K562 (cell line): ENCODE results near the gene TBC1D1. TPM values are rescaled to one million over a fixed set of nuclear protein-coding genes. Genes with fewer than 3 reads are reported as not detected.
A peak's percentile ranks its signal among the peaks of the same experiment; 100 is the strongest.

ENCODE experiments used
- EZH2 ChIP-seq: IDR thresholded peaks from 2 replicates; pipeline ENCODE4 v1.6.1; 2012; ENCODE audit warnings: low read depth, mild to moderate bottlenecking, inconsistent platforms, low read length, borderline replicate concordance
- FOXJ3 ChIP-seq: sonication (generic); formaldehyde crosslinking; IDR thresholded peaks from 2 replicates; pipeline ENCODE4 v1.4.0; 2020; ENCODE audit warnings: mild to moderate bottlenecking, missing genetic modification reagents
- GABPB1 ChIP-seq: sonication (generic); formaldehyde crosslinking; IDR thresholded peaks from 2 replicates; pipeline ENCODE4 v1.8.0; 2022; ENCODE audit warnings: mild to moderate bottlenecking, missing genetic modification reagents
- IRF2 ChIP-seq: sonication (generic); formaldehyde crosslinking; IDR thresholded peaks from 2 replicates; pipeline ENCODE4 v1.8.1; 2022; ENCODE audit warnings: mild to moderate bottlenecking, missing genetic modification reagents
- MCM5 ChIP-seq: fragments of 450-650 bp; IDR thresholded peaks from 2 replicates; pipeline ENCODE4 v1.6.1; 2016; ENCODE audit warnings: low read depth
- RAD51 ChIP-seq: fragments of 450-650 bp; IDR thresholded peaks from 2 replicates; pipeline ENCODE4 v1.7.1; 2016; ENCODE audit warnings: low read depth, mild to moderate bottlenecking, borderline replicate concordance
- RHOXF2B ChIP-seq: fragments of 250-450 bp; sonication (Bioruptor Pico); conservative IDR thresholded peaks from 2 replicates; pipeline ENCODE4 v1.5.1; 2021
- SMAD4 ChIP-seq: fragments of 250-450 bp; sonication (Bioruptor Pico); conservative IDR thresholded peaks from 2 replicates; pipeline ENCODE4 v1.8.0; 2021; ENCODE audit warnings: inconsistent platforms, mild to moderate bottlenecking, moderate library complexity
- SP1 ChIP-seq: sonication (generic); formaldehyde crosslinking; IDR thresholded peaks from 2 replicates; pipeline ENCODE4 v1.8.1; 2022; ENCODE audit warnings: mild to moderate bottlenecking, missing genetic modification reagents
- TARDBP ChIP-seq: fragments of 450-650 bp; IDR thresholded peaks from 2 replicates; pipeline ENCODE4 v1.6.1; 2016
- THRAP3 ChIP-seq: fragments of 450-650 bp; IDR thresholded peaks from 2 replicates; pipeline ENCODE4 v1.6.1; 2016; ENCODE audit warnings: mild to moderate bottlenecking, inconsistent platforms, borderline replicate concordance
- U2AF2 ChIP-seq: fragments of 200-400 bp; formaldehyde crosslinking; optimal IDR thresholded peaks from 2 replicates; pipeline ENCODE3; 2017; ENCODE audit warnings: low read depth, mild to moderate bottlenecking, low read length
- XRCC4 ChIP-seq: IDR thresholded peaks from one replicate; pipeline ENCODE4 v1.6.1; 2011; ENCODE audit not compliant: insufficient read depth, insufficient read length; ENCODE audit errors: extremely low read depth
- ZNF197 ChIP-seq: fragments of 200-800 bp; sonication (Bioruptor generic); IDR thresholded peaks from 2 replicates; pipeline ENCODE4 v1.6.1; 2016; ENCODE audit warnings: low read depth, missing genetic modification characterization, missing compliant biosample characterization
- ZNF778 ChIP-seq: fragments of 450-650 bp; formaldehyde crosslinking; IDR thresholded peaks from 2 replicates; pipeline ENCODE4 v1.4.0; 2020; ENCODE audit warnings: mild to moderate bottlenecking, moderate library complexity
- polyA plus RNA-seq, 8 experiments: library from polyadenylated mRNA; depleted of rRNA in 4 of 8; stranded (reverse) in 5 of 8; unstranded in 3 of 8; fragments of >200 nt; fragmentation: Nextera tagmentation in 2 of 8; fragmentation: Illumina TruSeq in 1 of 8; extraction: Ambion mirVana in 2 of 8; extraction: Trizol in 1 of 8; gene quantifications; 2 replicates each; pipeline versions ENCODE4 v1.2.1 to v1.2.3, GENCODE V29; 2011 to 2014; ENCODE audit warnings: inconsistent platforms in 1 of 8, missing spikeins in 1 of 8
- total RNA-seq, 7 experiments: library from RNA; depleted of rRNA in 6 of 7; stranded (reverse); fragments of >200 nt in 6 of 7; fragmentation: Illumina TruSeq in 2 of 7; extraction: Trizol in 2 of 7; gene quantifications; 2 replicates each; pipeline versions ENCODE4 v1.2.1 to v1.2.3, GENCODE V29; 2011 to 2021; ENCODE audit warnings: low replicate concordance in 1 of 7
- TF ChIP-seq, protein P1 (sequence below): fragments of 200-400 bp; formaldehyde crosslinking; IDR thresholded peaks from 2 replicates; pipeline ENCODE4 v1.6.1; 2017; ENCODE audit warnings: mild to moderate bottlenecking, low read depth, low read length, moderate library complexity
- TF ChIP-seq, protein P2 (sequence below), 2 experiments: fragments of 450-650 bp; formaldehyde crosslinking in 1 of 2; IDR thresholded peaks; 2 replicates each; pipeline versions ENCODE4 v1.4.0 to v1.6.1; 2014 to 2020; ENCODE audit warnings: mild to moderate bottlenecking in 2 of 2, borderline replicate concordance in 1 of 2, low read depth in 1 of 2
- TF ChIP-seq, protein P3 (sequence below): fragments of 450-650 bp; IDR thresholded peaks from 2 replicates; pipeline ENCODE4 v1.6.1; 2016; ENCODE audit warnings: low read depth, mild to moderate bottlenecking, moderate library complexity

Gene TBC1D1
- total and polyA plus RNA-seq, 9 of the 15 experiments (the other 6 are each of a cell fraction or from before 2014, with no cell fraction given): 0.59 to 14.2 (median 8.8) TPM

GRCh38 chr4:38177641-38178391 lies 286.9 kb downstream of the TBC1D1 start (continued):
- TF ChIP-seq RAD51 (no peak), SP1 (CRISPR knock-in tag) (no peak), SMAD4 (CRISPR knock-in tag) (peak; percentile 66), THRAP3 (no peak), XRCC4 (no peak), RHOXF2B (CRISPR knock-in tag) (no peak), TARDBP (no peak), IRF2 (no peak), EZH2 (no peak), U2AF2 (no peak), MCM5 (no peak), GABPB1 (CRISPR knock-in tag) (no peak), ZNF197 (CRISPR knock-in tag) (no peak), FOXJ3 (CRISPR knock-in tag) (no peak), ZNF778 (CRISPR knock-in tag) (no peak)
- TF ChIP-seq, protein P1, sequence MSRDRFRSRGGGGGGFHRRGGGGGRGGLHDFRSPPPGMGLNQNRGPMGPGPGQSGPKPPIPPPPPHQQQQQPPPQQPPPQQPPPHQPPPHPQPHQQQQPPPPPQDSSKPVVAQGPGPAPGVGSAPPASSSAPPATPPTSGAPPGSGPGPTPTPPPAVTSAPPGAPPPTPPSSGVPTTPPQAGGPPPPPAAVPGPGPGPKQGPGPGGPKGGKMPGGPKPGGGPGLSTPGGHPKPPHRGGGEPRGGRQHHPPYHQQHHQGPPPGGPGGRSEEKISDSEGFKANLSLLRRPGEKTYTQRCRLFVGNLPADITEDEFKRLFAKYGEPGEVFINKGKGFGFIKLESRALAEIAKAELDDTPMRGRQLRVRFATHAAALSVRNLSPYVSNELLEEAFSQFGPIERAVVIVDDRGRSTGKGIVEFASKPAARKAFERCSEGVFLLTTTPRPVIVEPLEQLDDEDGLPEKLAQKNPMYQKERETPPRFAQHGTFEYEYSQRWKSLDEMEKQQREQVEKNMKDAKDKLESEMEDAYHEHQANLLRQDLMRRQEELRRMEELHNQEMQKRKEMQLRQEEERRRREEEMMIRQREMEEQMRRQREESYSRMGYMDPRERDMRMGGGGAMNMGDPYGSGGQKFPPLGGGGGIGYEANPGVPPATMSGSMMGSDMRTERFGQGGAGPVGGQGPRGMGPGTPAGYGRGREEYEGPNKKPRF: no peak
- TF ChIP-seq, protein P2, sequence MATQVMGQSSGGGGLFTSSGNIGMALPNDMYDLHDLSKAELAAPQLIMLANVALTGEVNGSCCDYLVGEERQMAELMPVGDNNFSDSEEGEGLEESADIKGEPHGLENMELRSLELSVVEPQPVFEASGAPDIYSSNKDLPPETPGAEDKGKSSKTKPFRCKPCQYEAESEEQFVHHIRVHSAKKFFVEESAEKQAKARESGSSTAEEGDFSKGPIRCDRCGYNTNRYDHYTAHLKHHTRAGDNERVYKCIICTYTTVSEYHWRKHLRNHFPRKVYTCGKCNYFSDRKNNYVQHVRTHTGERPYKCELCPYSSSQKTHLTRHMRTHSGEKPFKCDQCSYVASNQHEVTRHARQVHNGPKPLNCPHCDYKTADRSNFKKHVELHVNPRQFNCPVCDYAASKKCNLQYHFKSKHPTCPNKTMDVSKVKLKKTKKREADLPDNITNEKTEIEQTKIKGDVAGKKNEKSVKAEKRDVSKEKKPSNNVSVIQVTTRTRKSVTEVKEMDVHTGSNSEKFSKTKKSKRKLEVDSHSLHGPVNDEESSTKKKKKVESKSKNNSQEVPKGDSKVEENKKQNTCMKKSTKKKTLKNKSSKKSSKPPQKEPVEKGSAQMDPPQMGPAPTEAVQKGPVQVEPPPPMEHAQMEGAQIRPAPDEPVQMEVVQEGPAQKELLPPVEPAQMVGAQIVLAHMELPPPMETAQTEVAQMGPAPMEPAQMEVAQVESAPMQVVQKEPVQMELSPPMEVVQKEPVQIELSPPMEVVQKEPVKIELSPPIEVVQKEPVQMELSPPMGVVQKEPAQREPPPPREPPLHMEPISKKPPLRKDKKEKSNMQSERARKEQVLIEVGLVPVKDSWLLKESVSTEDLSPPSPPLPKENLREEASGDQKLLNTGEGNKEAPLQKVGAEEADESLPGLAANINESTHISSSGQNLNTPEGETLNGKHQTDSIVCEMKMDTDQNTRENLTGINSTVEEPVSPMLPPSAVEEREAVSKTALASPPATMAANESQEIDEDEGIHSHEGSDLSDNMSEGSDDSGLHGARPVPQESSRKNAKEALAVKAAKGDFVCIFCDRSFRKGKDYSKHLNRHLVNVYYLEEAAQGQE (IDR thresholded peaks at IDR 0.05; ENCODE audit: borderline replicate concordance): no peak
- TF ChIP-seq, protein P2 (CRISPR knock-in tag; IDR thresholded peaks at IDR 0.05; ENCODE audit: low read depth): no peak
- TF ChIP-seq, protein P3, sequence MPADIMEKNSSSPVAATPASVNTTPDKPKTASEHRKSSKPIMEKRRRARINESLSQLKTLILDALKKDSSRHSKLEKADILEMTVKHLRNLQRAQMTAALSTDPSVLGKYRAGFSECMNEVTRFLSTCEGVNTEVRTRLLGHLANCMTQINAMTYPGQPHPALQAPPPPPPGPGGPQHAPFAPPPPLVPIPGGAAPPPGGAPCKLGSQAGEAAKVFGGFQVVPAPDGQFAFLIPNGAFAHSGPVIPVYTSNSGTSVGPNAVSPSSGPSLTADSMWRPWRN: no peak
